ENCODE data around the gene TCP11L1. TPM values are rescaled to one million over a fixed set of nuclear protein-coding genes. Genes with fewer than 3 reads are reported as not detected.

TCP11L1 gene
- total and polyA plus RNA-seq, 2 of the 8 experiments (the other 6 are each of a cell fraction or from before 2014, with no cell fraction given): 10.9 to 23.1 TPM

GRCh38 chr11:33039274-33040032 lies at the start of gene TCP11L1 (continued):
- TF ChIP-seq SP4 (IDR thresholded peaks at IDR 0.05; ENCODE audit: low read length) (no peak), RBBP5 (IDR thresholded peaks at IDR 0.05; ENCODE audit: borderline replicate concordance, low read depth, low read length) (peak; percentile 97; the same call in 1 of the 2 replicates), SP1 (IDR thresholded peaks at IDR 0.05; ENCODE audit: low read depth, low read length) (peak; percentile 72), POU5F1 (IDR thresholded peaks at IDR 0.05; ENCODE audit: low read depth, low read length) (no peak), SRF (IDR thresholded peaks at IDR 0.05; ENCODE audit: low read depth, low read length) (no peak), TEAD4 (IDR thresholded peaks at IDR 0.05; ENCODE audit: low read depth, low read length) (no peak), CTBP2 (IDR thresholded peaks at IDR 0.05; ENCODE audit: borderline replicate concordance, insufficient read depth, insufficient read length, low read length) (no peak), SP2 (IDR thresholded peaks at IDR 0.05; ENCODE audit: low read length) (no peak), TAF1 (IDR thresholded peaks at IDR 0.05; ENCODE audit: low read depth, low read length) (peak; percentile 73; the same call in 1 of the 2 replicates), POLR2A (IDR thresholded peaks at IDR 0.05; ENCODE audit: control extremely low read depth in 1 of 2, low read depth in 2 of 2, low read length in 2 of 2) (peak in 1 of 2 experiments; percentile 74; a peak in 2 of 3 replicates), PHF8 (conservative IDR thresholded peaks at IDR 0.05; ENCODE audit: low read depth, low read length) (peak; percentile 88), KDM5A (IDR thresholded peaks at IDR 0.05; ENCODE audit: low read length) (no peak), RXRA (IDR thresholded peaks at IDR 0.05; ENCODE audit: insufficient read depth, low read depth, low read length) (0 out of 2 replicates have a peak, but pooled peaks have one; percentile 32), BRCA1 (IDR thresholded peaks at IDR 0.05; ENCODE audit: low read depth, low read length) (no peak), RAD21 (IDR thresholded peaks at IDR 0.05 in 1 of 2, conservative IDR thresholded peaks at IDR 0.05 in 1 of 2; ENCODE audit: low read depth in 2 of 2, low read length in 2 of 2) (no peak), EGR1 (IDR thresholded peaks at IDR 0.05; ENCODE audit: borderline replicate concordance, low read depth, low read length) (no peak), ASH2L (IDR thresholded peaks at IDR 0.05; ENCODE audit: low read length) (peak; percentile 86)
- TF ChIP-seq, protein P1, sequence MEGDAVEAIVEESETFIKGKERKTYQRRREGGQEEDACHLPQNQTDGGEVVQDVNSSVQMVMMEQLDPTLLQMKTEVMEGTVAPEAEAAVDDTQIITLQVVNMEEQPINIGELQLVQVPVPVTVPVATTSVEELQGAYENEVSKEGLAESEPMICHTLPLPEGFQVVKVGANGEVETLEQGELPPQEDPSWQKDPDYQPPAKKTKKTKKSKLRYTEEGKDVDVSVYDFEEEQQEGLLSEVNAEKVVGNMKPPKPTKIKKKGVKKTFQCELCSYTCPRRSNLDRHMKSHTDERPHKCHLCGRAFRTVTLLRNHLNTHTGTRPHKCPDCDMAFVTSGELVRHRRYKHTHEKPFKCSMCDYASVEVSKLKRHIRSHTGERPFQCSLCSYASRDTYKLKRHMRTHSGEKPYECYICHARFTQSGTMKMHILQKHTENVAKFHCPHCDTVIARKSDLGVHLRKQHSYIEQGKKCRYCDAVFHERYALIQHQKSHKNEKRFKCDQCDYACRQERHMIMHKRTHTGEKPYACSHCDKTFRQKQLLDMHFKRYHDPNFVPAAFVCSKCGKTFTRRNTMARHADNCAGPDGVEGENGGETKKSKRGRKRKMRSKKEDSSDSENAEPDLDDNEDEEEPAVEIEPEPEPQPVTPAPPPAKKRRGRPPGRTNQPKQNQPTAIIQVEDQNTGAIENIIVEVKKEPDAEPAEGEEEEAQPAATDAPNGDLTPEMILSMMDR (IDR thresholded peaks at IDR 0.05; ENCODE audit: control extremely low read depth in 1 of 3, insufficient read depth in 1 of 3, low read depth in 1 of 3, low read length in 3 of 3): no peak
- TF ChIP-seq, protein P2, sequence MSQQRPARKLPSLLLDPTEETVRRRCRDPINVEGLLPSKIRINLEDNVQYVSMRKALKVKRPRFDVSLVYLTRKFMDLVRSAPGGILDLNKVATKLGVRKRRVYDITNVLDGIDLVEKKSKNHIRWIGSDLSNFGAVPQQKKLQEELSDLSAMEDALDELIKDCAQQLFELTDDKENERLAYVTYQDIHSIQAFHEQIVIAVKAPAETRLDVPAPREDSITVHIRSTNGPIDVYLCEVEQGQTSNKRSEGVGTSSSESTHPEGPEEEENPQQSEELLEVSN (IDR thresholded peaks at IDR 0.05): 0 out of 2 replicates have a peak, but pooled peaks have one; percentile 15
- TF ChIP-seq, protein P3, sequence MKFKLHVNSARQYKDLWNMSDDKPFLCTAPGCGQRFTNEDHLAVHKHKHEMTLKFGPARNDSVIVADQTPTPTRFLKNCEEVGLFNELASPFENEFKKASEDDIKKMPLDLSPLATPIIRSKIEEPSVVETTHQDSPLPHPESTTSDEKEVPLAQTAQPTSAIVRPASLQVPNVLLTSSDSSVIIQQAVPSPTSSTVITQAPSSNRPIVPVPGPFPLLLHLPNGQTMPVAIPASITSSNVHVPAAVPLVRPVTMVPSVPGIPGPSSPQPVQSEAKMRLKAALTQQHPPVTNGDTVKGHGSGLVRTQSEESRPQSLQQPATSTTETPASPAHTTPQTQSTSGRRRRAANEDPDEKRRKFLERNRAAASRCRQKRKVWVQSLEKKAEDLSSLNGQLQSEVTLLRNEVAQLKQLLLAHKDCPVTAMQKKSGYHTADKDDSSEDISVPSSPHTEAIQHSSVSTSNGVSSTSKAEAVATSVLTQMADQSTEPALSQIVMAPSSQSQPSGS (IDR thresholded peaks at IDR 0.05; ENCODE audit: low read length): no peak
